HL-60 (cell line): ENCODE data around the gene NKX2-1.

Experiments
- DNase-seq, 2 experiments: peaks; one replicate each; pipeline ENCODE4 v3.0.0-alpha.2; 2010 to 2020; ENCODE audit warnings: low read depth in 1 of 2, low spot score in 1 of 2
- H3K27ac ChIP-seq: fragments of 250-450 bp; sonication (Bioruptor Pico); replicated peaks from 2 replicates; pipeline ENCODE4 v1.5.1; 2020; ENCODE audit warnings: mild to moderate bottlenecking, moderate library complexity
- H3K27me3 ChIP-seq: fragments of 250-450 bp; sonication (Bioruptor Pico); 2 replicates; pipeline ENCODE4 v1.5.1; 2021; ENCODE audit warnings: mild to moderate bottlenecking, moderate library complexity; ENCODE audit not compliant: insufficient read depth, poor library complexity, severe bottlenecking
- H3K4me3 ChIP-seq: replicated peaks from 2 replicates; pipeline ENCODE4 v1.5.1; 2011; ENCODE audit warnings: mild to moderate bottlenecking, control low read depth, low read length; ENCODE audit not compliant: insufficient read depth
- CTCF ChIP-seq: IDR thresholded peaks from one replicate; pipeline ENCODE4 v1.5.1; 2011; ENCODE audit warnings: low read length, control low read depth, inconsistent platforms; ENCODE audit not compliant: insufficient read depth
- GABPA ChIP-seq: IDR thresholded peaks from 2 replicates; pipeline ENCODE4 v1.6.1; 2012; ENCODE audit warnings: low read depth
- POLR2AphosphoS5 ChIP-seq: IDR thresholded peaks from 2 replicates; pipeline ENCODE4 v1.6.1; 2012; ENCODE audit warnings: low read depth
- REST ChIP-seq: IDR thresholded peaks from 2 replicates; pipeline ENCODE4 v1.6.1; 2012; ENCODE audit warnings: low read depth; ENCODE audit not compliant: insufficient replicate concordance
- SPI1 ChIP-seq: IDR thresholded peaks from 2 replicates; pipeline ENCODE4 v1.6.1; 2012; ENCODE audit warnings: low read depth, mild to moderate bottlenecking, borderline replicate concordance

Gene NKX2-1

GRCh38 chr14:36495666-36496065, 24.4 kb downstream of the NKX2-1 start:
- peaks cover 47% of the 10 kb centered on the region for H3K27me3 ChIP-seq
- no peak for DNase-seq

GRCh38 chr14:36493761-36494160, 26.3 kb downstream of the NKX2-1 start:
- peaks cover 41% of the 10 kb centered on the region for H3K27me3 ChIP-seq
- H3K27ac ChIP-seq = no peak overlapping the region
- no peak for DNase-seq
- no peak overlapping the region for H3K4me3 ChIP-seq
- TF ChIP-seq POLR2AphosphoS5 (no peak), CTCF (no peak), GABPA (no peak), REST (no peak), SPI1 (no peak)

More at GRCh38 chr14:36495666-36496065, 24.4 kb downstream of the NKX2-1 start:
- no peak for TF ChIP-seq SPI1
- no peak for TF ChIP-seq CTCF
- no peak for TF ChIP-seq POLR2AphosphoS5
- no peak for TF ChIP-seq GABPA
- no peak for TF ChIP-seq REST
- Histone ChIP-seq H3K27ac (no peak overlapping the region), H3K4me3 (no peak overlapping the region)

GRCh38 chr14:36485773-36486172, 34.3 kb downstream of the NKX2-1 start:
- peaks cover 6% of the 10 kb centered on the region for H3K27me3 ChIP-seq
- no peak overlapping the region for H3K27ac ChIP-seq
- TF ChIP-seq GABPA = no peak
- no peak for TF ChIP-seq POLR2AphosphoS5
- no peak for TF ChIP-seq CTCF
- no peak for TF ChIP-seq SPI1
- TF ChIP-seq REST = no peak
- H3K4me3 ChIP-seq = no peak overlapping the region
- no peak for DNase-seq
